ENCODE results near the gene USP7. TPM values are rescaled to one million over a fixed set of nuclear protein-coding genes. Genes with fewer than 3 reads are reported as not detected.

Gene USP7
- total RNA-seq, 2 experiments from 2014 or later: 165 to 198 TPM

DNA sequence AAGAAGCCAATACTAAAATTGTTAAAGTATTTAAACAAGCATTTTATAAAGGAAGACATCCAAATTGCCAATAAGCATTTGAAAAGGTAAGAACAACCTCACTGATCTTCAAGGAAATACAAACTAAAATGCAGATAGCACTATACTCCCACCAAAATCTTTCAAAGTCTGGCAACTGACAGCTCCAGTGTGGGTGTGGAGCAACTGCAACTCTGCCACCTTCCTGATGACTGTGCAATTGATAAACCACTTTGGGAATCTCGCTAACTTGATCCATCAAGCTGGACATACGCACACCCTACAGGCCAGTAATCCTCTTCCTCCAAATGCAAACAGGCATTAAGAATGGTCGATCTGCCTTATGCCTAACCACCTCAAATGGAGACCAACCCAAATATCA lies 49.6 kb downstream of the USP7 start:
- POLR2A ChIA-PET: no interaction called here
- H3K27ac Mint-ChIP-seq: no peak overlapping the region
- no peaks in the 10 kb centered on the region for H3K9me3 Mint-ChIP-seq (ENCODE audit: low read depth)
- DNase-seq (no peak), ATAC-seq (no peak)
- H3K27me3 Mint-ChIP-seq: no peaks in the 10 kb centered on the region
- peaks cover 30% of the 10 kb centered on the region for H3K4me1 Mint-ChIP-seq
- H3K4me3 Mint-ChIP-seq: no peak overlapping the region
- CTCF ChIA-PET: interaction anchor here (0.6 to 1.4 kb wide), 3 partner anchors 11 to 34 kb away, joined by 3 to 5 read pairs (median 3); no protein-coding TSS in a partner anchor
- intact Hi-C loops (cut with DNase I, micrococcal nuclease): no loop called here
- peaks cover 75% of the 10 kb centered on the region for H3K36me3 Mint-ChIP-seq (ENCODE audit: low read depth)

DNA sequence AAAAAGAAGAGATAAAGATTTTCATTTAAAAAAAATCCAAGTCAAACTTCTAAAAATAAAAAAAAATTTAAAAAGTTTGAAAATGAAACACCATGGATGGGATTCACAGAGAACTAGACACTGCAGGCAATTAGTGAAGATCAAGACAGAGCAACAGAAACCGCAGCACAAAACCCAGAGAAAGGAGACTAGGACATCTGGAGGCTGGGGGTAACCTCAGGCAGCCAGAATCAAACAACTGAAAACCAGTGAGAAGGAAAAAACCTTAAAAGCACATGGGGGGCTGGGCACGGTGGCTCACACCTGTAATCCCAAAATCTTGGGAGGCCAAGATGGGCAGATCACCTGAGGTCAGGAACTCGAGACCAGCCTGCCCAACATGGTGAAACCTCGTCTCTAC lies 50.9 kb downstream of the USP7 start:
- H3K36me3 Mint-ChIP-seq (ENCODE audit: low read depth): peaks cover 72% of the 10 kb centered on the region
- H3K27ac Mint-ChIP-seq: peak overlapping the region; percentile 15
- no peak overlapping the region for H3K4me3 Mint-ChIP-seq
- no peaks in the 10 kb centered on the region for H3K27me3 Mint-ChIP-seq
- H3K9me3 Mint-ChIP-seq (ENCODE audit: low read depth): no peaks in the 10 kb centered on the region
- no peak for ATAC-seq
- H3K4me1 Mint-ChIP-seq: peaks cover 28% of the 10 kb centered on the region
- POLR2A ChIA-PET: no interaction called here
- no peak for DNase-seq
- intact Hi-C loops (cut with DNase I, micrococcal nuclease): no loop called here
- CTCF ChIA-PET: interaction anchor here (0.7 to 1.2 kb wide), 2 partner anchors 12 to 196 kb away, joined by 4 to 5 read pairs; no protein-coding TSS in a partner anchor

DNA sequence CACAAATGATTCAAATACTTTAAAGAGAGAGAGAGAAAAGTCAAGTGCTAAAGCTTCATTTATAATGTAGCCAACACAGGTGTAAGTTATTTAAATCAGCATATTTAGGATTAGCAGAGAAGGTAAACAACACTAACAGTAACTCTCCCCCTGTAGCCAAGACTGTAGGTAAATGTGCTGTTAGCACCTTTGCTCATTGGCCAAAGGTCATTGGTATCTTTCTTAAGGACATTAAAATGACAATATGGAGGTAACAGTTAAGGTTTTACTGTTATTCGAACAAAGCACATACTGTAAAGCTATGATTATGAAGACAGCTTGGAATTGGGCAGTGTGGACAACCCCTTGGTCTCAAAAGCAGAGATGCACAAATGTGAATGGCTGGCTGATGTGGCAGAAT lies 52.9 kb downstream of the USP7 start:
- Mint-ChIP-seq H3K9me3 (ENCODE audit: low read depth) (no peaks in the 10 kb centered on the region), H3K4me3 (no peak overlapping the region), H3K27ac (peak overlapping the region; percentile 58), H3K4me1 (peaks cover 27% of the 10 kb centered on the region), H3K27me3 (no peaks in the 10 kb centered on the region), H3K36me3 (ENCODE audit: low read depth) (peaks cover 69% of the 10 kb centered on the region)
- ChIA-PET POLR2A (no interaction called here), CTCF (interaction anchor here (0.6 to 2.9 kb wide), 5 partner anchors 9 to 98 kb away, joined by 3 to 19 read pairs (median 3); no protein-coding TSS in a partner anchor)
- intact Hi-C loops (cut with DNase I, micrococcal nuclease): no loop called here
- ATAC-seq: no peak
- DNase-seq: no peak

DNA sequence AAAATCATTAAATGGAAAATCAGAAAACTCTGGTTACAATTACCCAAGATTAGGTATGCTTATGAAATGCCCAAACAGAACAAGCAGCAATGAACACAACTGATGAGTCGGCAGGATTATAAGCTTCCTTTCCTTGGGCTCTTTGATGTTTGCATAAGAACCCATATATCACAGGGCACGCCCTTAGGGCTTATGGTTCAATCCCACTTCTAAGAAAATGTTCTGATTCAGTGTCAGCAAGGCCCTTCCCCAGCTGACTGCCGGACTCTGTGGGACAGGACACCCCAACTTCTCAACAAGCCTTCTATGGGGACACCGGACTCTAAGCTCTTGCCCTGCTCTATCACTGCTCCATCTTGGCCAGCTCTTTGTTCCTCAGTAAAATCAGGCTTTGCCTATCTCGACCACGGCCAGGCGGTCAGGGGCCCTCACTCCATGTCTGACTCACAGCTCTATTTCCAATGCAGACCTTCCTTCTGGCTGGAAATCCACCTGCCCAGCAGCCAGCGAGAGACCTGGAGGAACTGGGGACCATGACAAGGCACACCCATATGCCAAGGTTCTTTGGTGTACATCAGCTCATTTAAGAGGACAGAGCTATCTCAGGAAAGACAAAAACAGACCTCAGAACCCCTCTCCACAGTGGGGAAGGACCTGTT lies 54.8 kb downstream of the USP7 start:
- CTCF ChIA-PET: interaction anchor here (0.6 to 1.5 kb wide), 5 partner anchors 12 to 100 kb away, joined by 3 to 5 read pairs (median 4); no protein-coding TSS in a partner anchor
- Mint-ChIP-seq H3K27ac (peak overlapping the region; percentile 62), H3K4me3 (no peak overlapping the region), H3K36me3 (ENCODE audit: low read depth) (peaks cover 66% of the 10 kb centered on the region), H3K9me3 (ENCODE audit: low read depth) (no peaks in the 10 kb centered on the region), H3K27me3 (no peaks in the 10 kb centered on the region), H3K4me1 (peaks cover 23% of the 10 kb centered on the region)
- ATAC-seq (no peak), DNase-seq (no peak)
- POLR2A ChIA-PET: no interaction called here
- intact Hi-C loops (cut with DNase I, micrococcal nuclease): no loop called here

DNA sequence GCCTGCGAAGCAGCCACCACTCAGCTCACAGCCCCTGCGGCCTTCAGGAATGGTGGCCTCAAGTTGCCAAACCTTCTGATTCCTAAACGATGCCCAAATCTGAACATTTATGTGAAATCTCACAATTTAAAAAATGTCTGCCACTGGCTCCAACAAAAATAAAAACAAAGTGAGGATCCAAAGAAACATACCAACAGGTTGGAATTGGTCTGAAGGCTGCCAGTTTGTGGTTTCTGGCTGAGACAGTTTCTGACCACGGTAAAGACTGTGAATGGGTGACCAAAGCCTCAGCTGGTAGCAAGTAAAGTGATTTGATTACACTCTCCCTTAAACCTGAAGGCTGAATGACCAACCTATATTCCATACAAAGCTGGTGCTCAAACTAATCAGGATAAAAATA lies 56.6 kb downstream of the USP7 start:
- H3K36me3 Mint-ChIP-seq (ENCODE audit: low read depth): peaks cover 67% of the 10 kb centered on the region
- intact Hi-C loops (cut with DNase I, micrococcal nuclease): no loop called here
- H3K4me1 Mint-ChIP-seq: peaks cover 21% of the 10 kb centered on the region
- ChIA-PET CTCF (interaction anchor here (1.0 to 3.0 kb wide), 3 partner anchors 9 to 102 kb away, joined by 3 to 12 read pairs (median 3); no protein-coding TSS in a partner anchor), POLR2A (no interaction called here)
- no peak for DNase-seq
- H3K9me3 Mint-ChIP-seq (ENCODE audit: low read depth): no peaks in the 10 kb centered on the region
- peak overlapping the region; percentile 53 for H3K27ac Mint-ChIP-seq
- no peak overlapping the region for H3K4me3 Mint-ChIP-seq
- no peak for ATAC-seq
- H3K27me3 Mint-ChIP-seq: no peaks in the 10 kb centered on the region

DNA sequence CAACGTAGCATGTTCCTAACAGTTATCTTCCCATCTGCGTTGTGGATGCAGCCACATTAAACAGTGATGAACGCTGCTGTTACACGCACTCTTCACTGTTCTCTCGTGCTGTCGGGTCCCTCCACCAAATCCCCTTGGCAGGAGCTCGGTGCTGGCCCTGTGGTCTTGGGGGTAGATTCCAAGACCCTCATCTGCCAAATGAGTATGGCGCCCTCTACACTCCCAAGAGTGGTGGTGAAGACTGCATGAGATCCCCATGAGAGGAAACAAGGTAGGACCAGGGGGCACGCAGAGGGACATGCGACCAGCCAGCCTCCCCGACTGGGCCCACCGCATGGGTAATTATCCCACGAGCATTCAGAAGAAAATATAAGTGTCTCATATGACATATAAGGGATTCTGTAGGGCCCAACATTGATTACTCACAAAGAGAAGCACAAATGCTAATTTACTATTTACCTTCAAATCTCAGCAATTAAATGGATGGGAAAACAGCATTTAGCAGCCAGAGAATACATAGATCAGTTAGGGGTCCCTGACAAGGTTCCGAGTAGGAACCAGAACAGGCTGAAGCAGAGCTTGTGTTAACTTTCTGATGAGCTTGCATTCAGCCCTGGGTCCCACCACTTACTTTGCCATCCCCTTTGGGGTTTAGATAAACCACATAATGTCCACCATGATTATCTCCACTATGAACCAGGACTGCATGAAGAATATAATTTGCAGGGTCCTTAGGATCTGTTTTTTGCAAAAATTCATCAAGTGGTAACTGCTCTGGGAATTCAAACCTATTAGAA lies 57.7 kb downstream of the USP7 start:
- H3K27ac Mint-ChIP-seq: peak overlapping the region; percentile 25
- peaks cover 70% of the 10 kb centered on the region for H3K36me3 Mint-ChIP-seq (ENCODE audit: low read depth)
- H3K4me1 Mint-ChIP-seq: peaks cover 16% of the 10 kb centered on the region
- intact Hi-C loops (cut with DNase I, micrococcal nuclease): loop anchor here (1.0 to 2.0 kb wide), 4 partner anchors 15 to 228 kb away; no protein-coding TSS in a partner anchor
- no peaks in the 10 kb centered on the region for H3K27me3 Mint-ChIP-seq
- DNase-seq (no peak), ATAC-seq (no peak)
- no peaks in the 10 kb centered on the region for H3K9me3 Mint-ChIP-seq (ENCODE audit: low read depth)
- CTCF ChIA-PET: interaction anchor here (0.8 to 3.0 kb wide), 3 partner anchors 30 to 106 kb away, joined by 3 to 12 read pairs (median 6); no protein-coding TSS in a partner anchor
- POLR2A ChIA-PET: no interaction called here
- H3K4me3 Mint-ChIP-seq: no peak overlapping the region

DNA sequence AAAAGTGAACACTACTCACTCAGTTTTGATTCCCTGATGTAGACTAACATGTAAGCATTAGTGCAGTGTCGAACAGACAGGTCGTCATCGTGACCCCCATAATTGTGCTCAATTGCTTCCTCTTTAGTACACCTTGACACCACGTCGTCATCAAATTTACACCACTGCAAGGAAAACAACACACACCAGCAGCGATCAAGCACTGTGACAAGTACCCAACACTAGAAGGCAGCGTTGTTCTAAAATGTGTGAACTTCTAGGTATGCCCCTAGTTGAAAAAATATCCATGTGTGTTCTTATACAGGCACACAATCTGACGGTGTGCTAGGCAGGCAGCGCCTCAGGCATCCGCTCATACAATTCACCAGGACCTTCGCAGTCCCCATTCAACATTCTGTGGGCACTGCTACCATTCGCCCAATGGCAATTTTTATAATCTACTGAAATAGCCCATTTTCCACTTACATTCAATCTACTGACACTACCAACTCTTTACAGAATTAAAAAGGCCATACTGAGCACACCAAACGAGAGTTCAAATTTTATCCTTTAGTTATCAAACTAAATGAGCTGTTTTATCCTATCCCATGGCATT lies 58.4 kb downstream of the USP7 start:
- H3K36me3 Mint-ChIP-seq (ENCODE audit: low read depth): peaks cover 69% of the 10 kb centered on the region
- DNase-seq (no peak), ATAC-seq (peak; percentile 78)
- ChIA-PET POLR2A (no interaction called here), CTCF (interaction anchor here (0.8 to 3.0 kb wide), 3 partner anchors 31 to 106 kb away, joined by 3 to 12 read pairs (median 6); no protein-coding TSS in a partner anchor)
- H3K27ac Mint-ChIP-seq: peak overlapping the region; percentile 25
- no peaks in the 10 kb centered on the region for H3K9me3 Mint-ChIP-seq (ENCODE audit: low read depth)
- H3K4me3 Mint-ChIP-seq: no peak overlapping the region
- peaks cover 13% of the 10 kb centered on the region for H3K4me1 Mint-ChIP-seq
- intact Hi-C loops (cut with DNase I, micrococcal nuclease): loop anchor here (1.0 to 2.0 kb wide), 4 partner anchors 16 to 229 kb away; no protein-coding TSS in a partner anchor
- H3K27me3 Mint-ChIP-seq: no peaks in the 10 kb centered on the region

DNA sequence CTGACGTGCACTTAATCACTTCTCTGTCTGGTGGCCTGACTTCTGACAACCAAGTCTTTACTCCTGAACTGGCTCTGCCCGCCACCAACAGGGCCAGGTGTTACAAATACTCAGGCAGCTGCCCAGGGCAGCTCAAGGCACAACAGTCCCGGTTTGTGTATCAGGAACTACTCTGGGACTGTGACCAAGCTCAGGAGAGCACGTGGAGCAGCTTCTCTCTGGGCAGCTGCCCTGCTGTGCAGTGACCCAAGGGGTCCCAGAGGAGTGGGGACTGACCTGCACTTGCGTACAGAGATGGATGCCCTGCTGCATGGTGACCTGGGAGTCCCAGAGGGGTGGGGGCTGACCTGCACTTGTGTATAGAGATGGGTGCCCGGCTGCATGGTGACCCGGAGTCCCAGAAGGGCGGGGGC lies 59.7 kb downstream of the USP7 start:
- no peak overlapping the region for H3K27ac Mint-ChIP-seq
- ChIA-PET CTCF (interaction anchor here (1.5 kb wide), 1 partner anchor 32 kb away, joined by 5 read pairs; no protein-coding TSS in a partner anchor), POLR2A (interaction anchor here (0.6 kb wide), 1 partner anchor 209 kb away, joined by 3 read pairs; no protein-coding TSS in a partner anchor)
- ATAC-seq (no peak), DNase-seq (no peak)
- peaks cover 8% of the 10 kb centered on the region for H3K4me1 Mint-ChIP-seq
- H3K4me3 Mint-ChIP-seq: no peak overlapping the region
- no peaks in the 10 kb centered on the region for H3K27me3 Mint-ChIP-seq
- H3K36me3 Mint-ChIP-seq (ENCODE audit: low read depth): peaks cover 73% of the 10 kb centered on the region
- no peaks in the 10 kb centered on the region for H3K9me3 Mint-ChIP-seq (ENCODE audit: low read depth)
- intact Hi-C loops (cut with DNase I, micrococcal nuclease): loop anchor here (2.0 kb wide), 2 partner anchors 17 to 105 kb away; no protein-coding TSS in a partner anchor

DNA sequence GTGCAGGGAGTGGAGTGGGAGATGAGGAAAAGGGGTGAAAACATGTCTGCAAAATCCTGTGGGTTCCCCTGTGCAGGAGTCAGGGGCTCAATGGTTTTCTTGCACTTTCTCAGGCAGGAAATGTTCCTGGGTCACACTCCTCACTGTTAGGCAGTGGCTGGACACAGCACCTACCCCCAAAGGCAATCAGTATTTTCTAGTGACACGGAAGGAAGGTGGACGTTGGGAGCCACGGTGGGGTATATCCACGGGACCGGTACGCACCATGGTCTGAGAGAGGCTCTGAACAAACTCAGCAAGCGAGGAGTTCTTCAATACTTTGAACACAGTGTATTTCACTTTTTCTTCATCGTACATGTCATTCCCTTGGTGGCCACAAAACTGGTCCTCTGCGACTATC lies 60.7 kb downstream of the USP7 start:
- ChIA-PET CTCF (interaction anchor here (1.5 kb wide), 1 partner anchor 33 kb away, joined by 5 read pairs; no protein-coding TSS in a partner anchor), POLR2A (no interaction called here)
- no peaks in the 10 kb centered on the region for H3K9me3 Mint-ChIP-seq (ENCODE audit: low read depth)
- H3K27me3 Mint-ChIP-seq: no peaks in the 10 kb centered on the region
- no peak for DNase-seq
- H3K4me1 Mint-ChIP-seq: peaks cover 6% of the 10 kb centered on the region
- intact Hi-C loops (cut with DNase I, micrococcal nuclease): no loop called here
- H3K27ac Mint-ChIP-seq: no peak overlapping the region
- H3K4me3 Mint-ChIP-seq: no peak overlapping the region
- peaks cover 75% of the 10 kb centered on the region for H3K36me3 Mint-ChIP-seq (ENCODE audit: low read depth)
- ATAC-seq: no peak

DNA sequence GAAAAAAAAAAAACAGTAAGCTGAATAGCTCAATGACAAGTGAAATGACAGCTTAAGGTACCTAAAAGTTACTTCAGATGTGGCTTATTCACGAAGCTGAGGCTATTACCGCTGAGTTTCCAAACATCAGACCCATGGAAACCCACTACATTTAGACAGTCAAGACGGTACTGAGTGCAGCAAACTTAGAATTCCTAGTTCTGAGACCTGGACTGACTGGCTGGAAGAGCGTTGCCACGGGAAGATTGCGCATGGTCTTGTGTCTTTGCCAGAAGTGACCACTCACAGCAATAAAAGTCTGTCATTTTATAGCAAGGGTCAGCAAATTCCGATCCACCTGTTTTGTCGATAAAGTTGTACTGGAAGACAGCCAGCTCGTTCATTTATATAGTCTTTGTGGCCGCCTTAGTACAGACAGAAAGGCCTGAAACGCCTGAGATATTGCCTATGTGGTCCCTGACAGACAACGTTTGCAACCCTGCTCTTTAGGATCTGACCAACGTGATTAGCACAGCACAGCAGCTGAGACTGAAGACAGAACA lies 62.3 kb downstream of the USP7 start:
- intact Hi-C loops (cut with DNase I, micrococcal nuclease): no loop called here
- ChIA-PET CTCF (interaction anchor here (0.6 to 1.0 kb wide), 4 partner anchors 9 to 238 kb away, joined by 3 to 5 read pairs (median 3); no protein-coding TSS in a partner anchor), POLR2A (interaction anchor here (0.6 kb wide), 1 partner anchor 192 kb away, joined by 3 read pairs; no protein-coding TSS in a partner anchor)
- Mint-ChIP-seq H3K36me3 (ENCODE audit: low read depth) (peaks cover 79% of the 10 kb centered on the region), H3K27me3 (no peaks in the 10 kb centered on the region), H3K27ac (no peak overlapping the region), H3K4me3 (no peak overlapping the region), H3K9me3 (ENCODE audit: low read depth) (no peaks in the 10 kb centered on the region), H3K4me1 (no peaks in the 10 kb centered on the region)
- no peak for ATAC-seq
- DNase-seq: no peak

DNA sequence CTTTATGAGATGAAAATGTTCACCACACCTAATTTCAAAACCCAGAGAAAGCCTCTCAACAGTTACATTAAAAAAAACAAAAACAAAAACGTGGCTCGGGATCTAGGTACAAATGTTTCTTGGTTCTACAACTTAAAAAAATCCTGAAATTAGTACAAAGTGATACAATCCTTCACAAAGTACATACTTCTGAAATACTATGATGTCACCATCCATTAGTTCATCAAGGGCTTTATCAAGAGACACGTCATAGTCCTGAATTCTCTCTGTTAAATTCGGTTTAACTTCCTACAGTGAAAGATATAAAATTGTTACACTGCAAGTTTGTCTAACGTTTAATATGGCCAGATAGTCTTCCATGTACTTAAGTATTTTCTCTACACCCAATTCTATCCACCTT lies 63.4 kb downstream of the USP7 start:
- Mint-ChIP-seq H3K27me3 (no peaks in the 10 kb centered on the region), H3K9me3 (ENCODE audit: low read depth) (no peaks in the 10 kb centered on the region), H3K27ac (no peak overlapping the region), H3K36me3 (ENCODE audit: low read depth) (peaks cover 71% of the 10 kb centered on the region), H3K4me3 (no peak overlapping the region), H3K4me1 (no peaks in the 10 kb centered on the region)
- ChIA-PET POLR2A (no interaction called here), CTCF (interaction anchor here (0.6 to 1.3 kb wide), 3 partner anchors 17 to 239 kb away, joined by 3 to 5 read pairs (median 5); no protein-coding TSS in a partner anchor)
- no peak for DNase-seq
- intact Hi-C loops (cut with DNase I, micrococcal nuclease): no loop called here
- no peak for ATAC-seq

All from activated CD4-positive, alpha-beta T cell treated with anti-CD3 and anti-CD28 coated beads for 36 hours (primary cell).